Activated CD8-positive, alpha-beta T cell treated with anti-CD3 and anti-CD28 coated beads for 36 hours (primary cell): ENCODE measurements around the gene KIAA0040. TPM values are rescaled to one million over a fixed set of nuclear protein-coding genes. Genes with fewer than 3 reads are reported as not detected.
"Not testable (repeated sequence)": the region's sequence is repeated elsewhere in the genome, so short reads cannot be mapped to it uniquely, and the experiment has no call there.

Experiments
- ATAC-seq: fragments of 200-7000 bp; cut with Tn5 transposase; one replicate; pipeline ENCODE4 v1.10.0; 2021; ENCODE audit warnings: mild to moderate bottlenecking, moderate library complexity
- CTCF ChIA-PET: fragments of 350-600 bp; sonication (Branson Sonifier 250); formaldehyde crosslinking; loops from one replicate; lab custom pipeline; 2021; ENCODE audit warnings: antibody characterized with exemption; lab: Charles Lee
- POLR2A ChIA-PET: fragments of 350-600 bp; sonication (Branson Sonifier 250); formaldehyde crosslinking; loops from one replicate; lab custom pipeline; 2021; ENCODE audit warnings: antibody characterized with exemption; lab: Charles Lee
- DNase-seq: peaks from one replicate; pipeline ENCODE4 v3.0.0-alpha.2; 2020
- H3K27ac Mint-ChIP-seq: one replicate; pipeline ENCODE4 v1.8.0; 2021; ENCODE audit warnings: mild to moderate bottlenecking, mixed read lengths
- H3K27me3 Mint-ChIP-seq: one replicate; pipeline ENCODE4 v1.8.0; 2021; ENCODE audit warnings: mixed read lengths
- H3K36me3 Mint-ChIP-seq: one replicate; pipeline ENCODE4 v1.8.0; 2021; ENCODE audit warnings: low read depth, mixed read lengths
- H3K4me1 Mint-ChIP-seq: one replicate; pipeline ENCODE4 v1.8.0; 2021; ENCODE audit warnings: low read depth, mixed read lengths
- H3K4me3 Mint-ChIP-seq: one replicate; pipeline ENCODE4 v1.8.0; 2021; ENCODE audit warnings: mild to moderate bottlenecking, moderate library complexity, mixed read lengths
- H3K9me3 Mint-ChIP-seq: one replicate; pipeline ENCODE4 v1.8.0; 2021; ENCODE audit warnings: mixed read lengths
- CTCF ChIP-seq: fragments of 200-600 bp; IDR thresholded peaks from one replicate; pipeline ENCODE4 v1.8.0; 2022; ENCODE audit warnings: antibody characterized with exemption, mild to moderate bottlenecking
- intact Hi-C: fragments of 100-400 bp; cut with micrococcal nuclease; formaldehyde crosslinking; loops from one replicate; pipeline ENCODE4 v1.10.0; 2022
- total RNA-seq, 2 experiments: library from RNA; stranded (reverse); gene quantifications; one replicate each; pipeline ENCODE4 v1.2.3, GENCODE V29; 2021

KIAA0040 gene
- total RNA-seq, 2 experiments from 2014 or later: 20.8 to 21.1 TPM

GRCh38 chr1:175116903-175117302, 75.7 kb downstream of the KIAA0040 start:
- Mint-ChIP-seq H3K27ac (no peak overlapping the region), H3K27me3 (peaks cover 5% of the 10 kb centered on the region), H3K4me1 (no peaks in the 10 kb centered on the region), H3K36me3 (no peaks in the 10 kb centered on the region), H3K9me3 (peaks cover 16% of the 10 kb centered on the region), H3K4me3 (no peak overlapping the region)
- POLR2A ChIA-PET: no interaction called here
- TF ChIP-seq CTCF: no peak
- ATAC-seq (no peak), DNase-seq (no peak)
- CTCF ChIA-PET: interaction anchor here (1.2 to 3.9 kb wide), 4 partner anchors 8 to 87 kb away, joined by 3 to 17 read pairs (median 7); no protein-coding TSS in a partner anchor
- intact Hi-C loops: no loop called here

- intact Hi-C loops: no loop called here
- H3K27me3 Mint-ChIP-seq: peaks cover 5% of the 10 kb centered on the region
- no peak overlapping the region for H3K27ac Mint-ChIP-seq
- no peak for TF ChIP-seq CTCF
- no peaks in the 10 kb centered on the region for H3K36me3 Mint-ChIP-seq
- ChIA-PET POLR2A (no interaction called here), CTCF (interaction anchor here (1.2 to 3.9 kb wide), 4 partner anchors 9 to 86 kb away, joined by 3 to 17 read pairs (median 7); no protein-coding TSS in a partner anchor)
- no peak overlapping the region for H3K4me3 Mint-ChIP-seq
- peaks cover 16% of the 10 kb centered on the region for H3K9me3 Mint-ChIP-seq
- ATAC-seq: no peak
- no peak for DNase-seq
- no peaks in the 10 kb centered on the region for H3K4me1 Mint-ChIP-seq
Observed at GRCh38 chr1:175116210-175116798, 76.3 kb downstream of the KIAA0040 start.

GRCh38 chr1:175114996-175115395, 77.6 kb downstream of the KIAA0040 start:
- intact Hi-C loops: no loop called here
- H3K4me1 Mint-ChIP-seq: no peaks in the 10 kb centered on the region
- H3K27me3 Mint-ChIP-seq: peaks cover 5% of the 10 kb centered on the region

GRCh38 chr1:175108331-175108820, 84.2 kb downstream of the KIAA0040 start:
- H3K27ac Mint-ChIP-seq, H3K27me3 Mint-ChIP-seq, POLR2A ChIA-PET, ATAC-seq, H3K4me3 Mint-ChIP-seq, H3K4me1 Mint-ChIP-seq, CTCF ChIA-PET, H3K9me3 Mint-ChIP-seq, DNase-seq, H3K36me3 Mint-ChIP-seq, intact Hi-C loops: not testable (repeated sequence)

More at GRCh38 chr1:175114996-175115395, 77.6 kb downstream of the KIAA0040 start:
- Mint-ChIP-seq H3K9me3 (peaks cover 16% of the 10 kb centered on the region), H3K36me3 (no peaks in the 10 kb centered on the region), H3K4me3 (no peak overlapping the region), H3K27ac (no peak overlapping the region)
- no peak for ATAC-seq
- POLR2A ChIA-PET: interaction anchor here (0.8 kb wide), 1 partner anchor 29 kb away, joined by 3 read pairs; no protein-coding TSS in a partner anchor
- CTCF ChIA-PET: interaction anchor here (1.0 to 3.9 kb wide), 3 partner anchors 10 to 85 kb away, joined by 3 to 17 read pairs (median 10); no protein-coding TSS in a partner anchor
- no peak for DNase-seq
- no peak for TF ChIP-seq CTCF

Other genes starting within 250 kb of the KIAA0040 start
- gene CACYBP, start 192.8 kb downstream of the KIAA0040 start, total RNA-seq: 100 to 1,000 TPM; 307 to 346 TPM
- 10 to 100 TPM; 42.1 to 45.7 TPM for gene MRPS14, start 169.4 kb downstream of the KIAA0040 start, total RNA-seq
- under 1 TPM; 0.05 to 0.07 TPM for gene TNN, start 124.9 kb downstream of the KIAA0040 start, total RNA-seq